GM12878 (cell line): Measurements from ENCODE around the gene MDM4. TPM values are rescaled to one million over a fixed set of nuclear protein-coding genes. Genes with fewer than 3 reads are reported as not detected.
A peak's percentile ranks its signal among the peaks of the same experiment; 100 is the strongest.

ENCODE experiments used
- BCLAF1 ChIP-seq: fragments of 450-650 bp; IDR thresholded peaks from 2 replicates; pipeline ENCODE4 v1.6.1; 2017; ENCODE audit warnings: antibody characterized with exemption, mild to moderate bottlenecking, moderate library complexity
- BHLHE40 ChIP-seq, 2 experiments: fragments of 450-650 bp in 1 of 2; IDR thresholded peaks; 2 replicates each; pipeline ENCODE4 v1.6.1; 2011 to 2017; ENCODE audit warnings: low read depth in 2 of 2, borderline replicate concordance in 1 of 2, improper control_type of control experiment in 1 of 2, low read length in 1 of 2, mild to moderate bottlenecking in 1 of 2
- CEBPZ ChIP-seq: fragments of 150-350 bp; IDR thresholded peaks from 2 replicates; pipeline ENCODE4 v1.6.1; 2016; ENCODE audit warnings: low read depth, low read length
- CHD1 ChIP-seq: IDR thresholded peaks from 2 replicates; pipeline ENCODE4 v1.6.1; 2012; ENCODE audit warnings: low read depth, low read length, improper control_type of control experiment
- MLLT1 ChIP-seq: fragments of 450-650 bp; IDR thresholded peaks from 2 replicates; pipeline ENCODE4 v1.6.1; 2016; ENCODE audit warnings: mild to moderate bottlenecking
- PKNOX1 ChIP-seq: fragments of 450-650 bp; IDR thresholded peaks from 2 replicates; pipeline ENCODE4 v1.6.1; 2016; ENCODE audit warnings: mild to moderate bottlenecking
- SREBF1 ChIP-seq: IDR thresholded peaks from 2 replicates; pipeline ENCODE4 v1.6.1; 2012; ENCODE audit warnings: mild to moderate bottlenecking, low read length
- WRNIP1 ChIP-seq: IDR thresholded peaks from 2 replicates; pipeline ENCODE4 v1.6.1; 2011; ENCODE audit warnings: low read depth, low read length, improper control_type of control experiment, borderline replicate concordance
- polyA plus RNA-seq, 11 experiments: library from polyadenylated mRNA; depleted of rRNA in 4 of 11; unstranded in 6 of 11; stranded (reverse) in 5 of 11; fragments of >200 nt; fragmentation: Nextera tagmentation in 4 of 11; fragmentation: Illumina TruSeq in 1 of 11; extraction: Ambion mirVana in 4 of 11; extraction: Trizol in 1 of 11; gene quantifications; 1 replicate in 1 of 11; 2 replicates in 10 of 11; pipeline versions ENCODE4 v1.2.1 to v1.2.3, GENCODE V29; 2011 to 2016; ENCODE audit warnings: inconsistent platforms in 2 of 11, missing spikeins in 2 of 11, low read depth in 1 of 11
- total RNA-seq, 4 experiments: library from RNA; depleted of rRNA in 3 of 4; stranded (reverse); fragments of >200 nt in 3 of 4; fragmentation: Illumina TruSeq in 1 of 4; extraction: Trizol in 1 of 4; gene quantifications; 2 replicates each; pipeline versions ENCODE4 v1.2.1 to v1.2.3, GENCODE V29; 2013 to 2021

Gene MDM4
- total and polyA plus RNA-seq, 10 of the 15 experiments (the other 5 are each of a cell fraction or from before 2014, with no cell fraction given): 2.5 to 74.4 (median 22.7) TPM

- TF ChIP-seq WRNIP1 (0 out of 2 replicates have a peak, but pooled peaks have one; percentile 38), MLLT1 (peak; percentile 18; the same call in 1 of the 2 replicates), BCLAF1 (0 out of 2 replicates have a peak, but pooled peaks have one; percentile 42), CHD1 (peak; percentile 88; the same call in 1 of the 2 replicates), PKNOX1 (no peak), SREBF1 (peak; percentile 71), BHLHE40 (IDR thresholded peaks at IDR 0.05; ENCODE audit: borderline replicate concordance in 1 of 2, low read depth in 2 of 2, low read length in 1 of 2) (peak; percentile 29 to 33; a peak in 2 of 4 replicates), CEBPZ (no peak)
- TF ChIP-seq, all 136 proteins: peak for 16
Measured at GRCh38 chr1:204507317-204508105, 8.7 kb upstream of the MDM4 start (continued).
